PFSK-1 (cell line): ENCODE measurements around the gene SLC39A1.

ENCODE experiments used
- TAF1 ChIP-seq: IDR thresholded peaks from 2 replicates; pipeline ENCODE4 v1.6.1; 2012; ENCODE audit warnings: low read length, control low read depth, borderline replicate concordance; ENCODE audit not compliant: insufficient read depth
- TF ChIP-seq, protein P1 (sequence below), 2 experiments: IDR thresholded peaks; 2 replicates each; pipeline versions ENCODE4 v1.6.1 to v1.8.0; 2011 to 2012; ENCODE audit warnings: low read depth in 2 of 2, low read length in 2 of 2, control low read depth in 1 of 2, inconsistent platforms in 1 of 2, mild to moderate bottlenecking in 1 of 2, moderate library complexity in 1 of 2; ENCODE audit not compliant: insufficient read depth in 1 of 2

- no peak for TF ChIP-seq TAF1
- TF ChIP-seq, protein P1, sequence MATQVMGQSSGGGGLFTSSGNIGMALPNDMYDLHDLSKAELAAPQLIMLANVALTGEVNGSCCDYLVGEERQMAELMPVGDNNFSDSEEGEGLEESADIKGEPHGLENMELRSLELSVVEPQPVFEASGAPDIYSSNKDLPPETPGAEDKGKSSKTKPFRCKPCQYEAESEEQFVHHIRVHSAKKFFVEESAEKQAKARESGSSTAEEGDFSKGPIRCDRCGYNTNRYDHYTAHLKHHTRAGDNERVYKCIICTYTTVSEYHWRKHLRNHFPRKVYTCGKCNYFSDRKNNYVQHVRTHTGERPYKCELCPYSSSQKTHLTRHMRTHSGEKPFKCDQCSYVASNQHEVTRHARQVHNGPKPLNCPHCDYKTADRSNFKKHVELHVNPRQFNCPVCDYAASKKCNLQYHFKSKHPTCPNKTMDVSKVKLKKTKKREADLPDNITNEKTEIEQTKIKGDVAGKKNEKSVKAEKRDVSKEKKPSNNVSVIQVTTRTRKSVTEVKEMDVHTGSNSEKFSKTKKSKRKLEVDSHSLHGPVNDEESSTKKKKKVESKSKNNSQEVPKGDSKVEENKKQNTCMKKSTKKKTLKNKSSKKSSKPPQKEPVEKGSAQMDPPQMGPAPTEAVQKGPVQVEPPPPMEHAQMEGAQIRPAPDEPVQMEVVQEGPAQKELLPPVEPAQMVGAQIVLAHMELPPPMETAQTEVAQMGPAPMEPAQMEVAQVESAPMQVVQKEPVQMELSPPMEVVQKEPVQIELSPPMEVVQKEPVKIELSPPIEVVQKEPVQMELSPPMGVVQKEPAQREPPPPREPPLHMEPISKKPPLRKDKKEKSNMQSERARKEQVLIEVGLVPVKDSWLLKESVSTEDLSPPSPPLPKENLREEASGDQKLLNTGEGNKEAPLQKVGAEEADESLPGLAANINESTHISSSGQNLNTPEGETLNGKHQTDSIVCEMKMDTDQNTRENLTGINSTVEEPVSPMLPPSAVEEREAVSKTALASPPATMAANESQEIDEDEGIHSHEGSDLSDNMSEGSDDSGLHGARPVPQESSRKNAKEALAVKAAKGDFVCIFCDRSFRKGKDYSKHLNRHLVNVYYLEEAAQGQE (IDR thresholded peaks at IDR 0.05; ENCODE audit: insufficient read depth in 1 of 2, low read depth in 2 of 2, low read length in 2 of 2), result no peak
Measured at GRCh38 chr1:153968000-153968363, 4.6 kb upstream of the SLC39A1 start.
